ENCODE data around the gene PCGF3.
"Not testable (repeated sequence)": the region's sequence is repeated elsewhere in the genome, so short reads cannot be mapped to it uniquely, and the experiment has no call there.

The PCGF3 gene

DNA sequence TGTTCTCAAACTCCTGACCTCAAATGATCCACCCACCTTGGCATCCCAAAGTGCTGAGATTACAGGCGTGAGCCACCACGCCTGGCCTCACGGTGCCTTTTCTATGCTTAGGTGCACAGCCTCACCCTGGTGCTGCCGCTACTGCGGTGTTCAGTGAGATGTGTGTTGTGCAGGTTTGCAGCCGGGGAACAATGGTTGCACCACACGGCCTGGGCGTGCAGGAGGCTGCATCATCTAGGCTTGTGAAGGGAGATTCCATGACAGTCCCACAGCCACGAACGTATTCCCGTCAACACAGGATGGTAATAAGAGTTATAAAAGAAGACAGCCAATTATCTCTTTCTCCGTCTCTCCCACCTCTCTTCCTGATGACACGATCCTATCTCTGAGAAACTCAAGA is 98.3 kb downstream of the PCGF3 start:
- no peak for DNase-seq

DNA sequence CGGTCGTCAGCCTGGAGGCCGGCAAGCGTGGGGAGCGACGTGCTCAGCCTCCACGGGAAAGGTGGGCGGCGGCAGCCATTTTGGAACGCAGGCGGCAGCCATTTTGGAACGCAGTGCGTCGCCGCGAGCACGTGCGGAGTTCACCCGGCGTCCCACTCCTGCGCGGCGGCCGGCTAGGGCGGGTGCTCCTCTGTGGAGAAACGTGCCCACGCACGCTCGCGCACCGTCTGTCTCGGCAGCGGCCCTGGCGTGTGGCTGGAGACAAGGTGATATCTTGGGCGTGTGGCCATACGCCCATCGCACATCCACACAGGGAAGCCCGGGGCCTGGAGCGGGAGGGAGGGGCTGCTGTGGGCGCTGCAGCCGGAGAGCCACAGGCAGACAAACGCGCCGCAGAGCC is 99.2 kb downstream of the PCGF3 start:
- no peak for DNase-seq

DNA sequence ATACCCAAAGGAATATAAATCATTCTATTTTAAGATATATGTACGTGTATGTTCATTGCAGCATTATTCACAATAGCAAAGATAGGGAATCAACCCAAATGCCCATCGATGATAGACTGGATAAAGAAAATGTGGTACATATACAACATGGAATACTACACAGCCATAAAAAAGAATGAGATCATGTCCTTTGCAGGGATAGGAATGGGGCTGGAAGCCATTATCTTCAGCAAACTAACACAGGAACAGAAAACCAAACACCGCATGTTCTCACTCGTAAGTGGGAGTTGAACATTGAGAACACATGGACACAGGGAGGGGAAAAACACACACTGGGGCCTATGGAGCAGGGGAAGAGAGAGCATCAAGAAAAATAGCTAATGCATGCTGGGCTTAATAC is 101.3 kb downstream of the PCGF3 start:
- not testable (repeated sequence) for DNase-seq

GRCh38 chr4:807792-808191 is 102.2 kb downstream of the PCGF3 start:
- no peak for DNase-seq

DNA sequence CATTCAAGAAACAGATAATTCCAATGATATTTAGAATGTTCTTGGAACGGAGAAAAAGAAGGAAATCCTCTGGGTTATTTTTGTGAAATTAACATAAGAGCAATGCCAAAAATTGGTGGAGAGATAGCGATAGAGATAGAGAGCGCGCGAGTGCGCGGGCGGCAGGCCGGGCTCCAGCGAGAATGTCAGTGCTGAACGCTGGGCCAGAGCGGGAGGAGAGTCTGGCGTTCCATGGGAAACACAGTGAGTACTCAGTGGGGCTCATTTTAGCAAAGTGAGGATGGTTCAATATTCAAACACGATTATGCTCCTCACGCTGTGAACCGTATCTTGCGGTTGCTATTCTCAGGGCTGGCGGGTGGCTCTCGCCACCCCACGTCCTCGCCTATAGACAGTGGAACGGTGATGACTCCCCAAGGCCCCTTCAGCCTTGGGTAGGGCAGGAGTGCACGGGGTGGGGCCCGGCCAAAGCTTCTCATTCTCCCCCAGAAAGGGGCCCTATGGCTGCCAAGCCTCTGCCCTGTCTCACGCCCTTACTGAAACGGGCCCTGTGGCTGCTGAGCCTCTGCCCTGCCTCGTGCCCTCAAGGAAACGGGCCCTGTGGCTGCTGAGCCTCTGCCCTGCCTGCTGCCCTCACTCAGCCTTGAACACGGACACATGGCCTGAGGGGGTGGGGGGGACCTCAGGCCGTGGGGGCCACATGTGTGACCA is 103.4 kb downstream of the PCGF3 start:
- DNase-seq: no peak

DNA sequence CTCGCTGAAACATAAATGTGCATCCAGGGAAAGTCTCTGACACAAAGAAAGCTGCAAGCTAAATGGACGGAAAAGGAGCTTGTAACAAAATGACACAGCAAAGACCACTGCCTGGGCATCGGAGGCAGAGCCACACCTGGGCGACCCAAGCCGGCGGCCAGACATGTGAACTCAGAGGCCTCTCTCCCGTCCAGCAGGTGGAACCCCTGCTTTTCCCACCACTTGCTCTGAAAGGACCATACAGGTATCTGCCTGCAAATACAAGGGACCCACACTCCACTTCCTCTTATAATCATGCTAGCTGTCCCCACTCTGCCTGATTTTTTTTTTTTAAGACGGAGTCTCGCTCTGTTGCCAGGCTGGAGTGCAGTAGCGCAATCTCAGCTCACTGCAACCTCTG is 108.3 kb downstream of the PCGF3 start:
- no peak for DNase-seq

DNA sequence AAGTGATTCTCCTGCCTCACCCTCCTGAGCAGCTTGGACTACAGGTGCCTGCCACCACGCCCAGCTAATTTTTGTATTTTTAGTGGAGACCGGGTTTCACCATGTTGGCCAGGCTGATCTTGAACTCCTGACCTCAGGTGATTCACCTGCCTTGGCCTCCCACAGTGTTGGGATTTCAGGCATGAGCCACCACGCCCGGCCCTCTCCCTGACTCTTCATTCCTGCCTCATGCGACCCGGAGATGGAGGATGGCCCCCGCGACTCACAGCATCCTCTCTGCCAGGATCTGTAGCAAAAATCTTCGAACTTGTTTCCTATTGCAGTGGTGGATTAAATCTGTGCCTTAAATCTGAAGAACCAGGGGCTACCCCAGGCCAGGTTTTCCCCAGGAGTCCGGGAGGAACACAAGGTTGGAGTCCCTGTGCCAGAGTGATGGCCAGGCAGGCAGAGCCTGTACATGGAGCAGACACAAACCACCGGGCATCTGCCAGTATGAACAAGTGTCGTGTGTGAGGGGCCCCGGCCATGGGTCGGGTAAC is 108.7 kb downstream of the PCGF3 start:
- no peak for DNase-seq

DNA sequence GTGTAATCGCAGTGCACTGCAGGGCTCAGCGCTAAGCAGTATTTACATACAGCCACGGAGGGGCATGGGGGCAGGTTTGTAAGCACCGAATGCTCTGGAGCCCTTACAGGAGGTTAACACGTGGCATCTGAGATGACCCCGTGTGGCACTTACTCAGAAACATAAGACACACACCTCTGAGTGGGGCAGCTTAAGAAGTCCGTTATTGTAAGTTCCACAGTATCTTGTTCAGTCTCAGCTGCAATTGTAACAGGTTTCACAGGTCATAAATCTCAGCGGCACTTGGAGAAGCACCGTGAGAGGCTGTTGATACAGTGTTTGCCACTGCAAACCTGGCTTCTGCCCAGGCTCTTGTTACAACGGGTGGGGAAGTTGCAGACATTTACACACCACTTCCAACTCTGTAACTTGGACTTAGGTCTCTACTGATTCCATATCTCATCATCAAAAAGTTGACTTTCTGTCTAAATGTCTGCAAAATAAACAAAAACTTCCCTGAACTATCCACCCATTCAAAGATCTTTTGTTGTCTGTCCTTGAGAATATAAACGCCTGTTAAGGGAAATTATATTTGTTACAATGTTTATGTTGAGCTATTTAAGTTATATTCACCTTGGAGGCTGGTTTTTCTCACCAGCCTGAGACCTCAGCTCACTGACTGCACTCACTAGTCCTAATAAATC is 110.0 kb downstream of the PCGF3 start:
- no peak for DNase-seq

GRCh38 chr4:818106-818921 is 112.7 kb downstream of the PCGF3 start:
- no peak for DNase-seq

- DNase-seq: no peak
Observed at GRCh38 chr4:819401-820229, 114.0 kb downstream of the PCGF3 start.

All from activated CD4-positive, CD25-positive, alpha-beta regulatory T cell treated with anti-CD3 and anti-CD28 coated beads, Interleukin-2, amount 50 U/mL, for 72 hours (primary cell).